Lung (tissue), 12 donors: ENCODE data around the gene TMEM184B. TPM values are rescaled to one million over a fixed set of nuclear protein-coding genes. Genes with fewer than 3 reads are reported as not detected.

Experiments
- ATAC-seq: fragments of 200-7000 bp; cut with Tn5 transposase; one replicate; pipeline ENCODE4 v1.9.1; 2020; ENCODE audit warnings: moderate number of reproducible peaks; ENCODE audit not compliant: insufficient read depth, low FRiP score
- DNase-seq, 3 donors: peaks; one replicate each; pipeline ENCODE4 v3.0.0-alpha.2; 2013 to 2017
- H3K27ac ChIP-seq, 2 donors: one replicate each; pipeline ENCODE4 v1.5.1; 2013; ENCODE audit warnings: mild to moderate bottlenecking in 2 of 2, moderate library complexity in 2 of 2, control low read depth in 1 of 2, inconsistent platforms in 1 of 2, low read depth in 1 of 2, low read length in 1 of 2
- H3K27me3 ChIP-seq, 3 donors: one replicate each; pipeline ENCODE4 v1.5.1; 2013; ENCODE audit warnings: low read length in 2 of 3; ENCODE audit not compliant: control insufficient read depth in 3 of 3, insufficient read depth in 3 of 3
- H3K36me3 ChIP-seq, 4 donors: one replicate each; pipeline ENCODE4 v1.5.1; 2013; ENCODE audit warnings: low read length in 4 of 4, mild to moderate bottlenecking in 1 of 4, moderate library complexity in 1 of 4; ENCODE audit not compliant: control insufficient read depth in 4 of 4, insufficient read depth in 4 of 4
- H3K4me1 ChIP-seq, 5 donors: one replicate each; pipeline ENCODE4 v1.5.1; 2013; ENCODE audit warnings: low read length in 5 of 5, mild to moderate bottlenecking in 2 of 5, moderate library complexity in 1 of 5; ENCODE audit not compliant: control insufficient read depth in 5 of 5, insufficient read depth in 5 of 5
- H3K4me3 ChIP-seq: one replicate; pipeline ENCODE4 v1.5.1; 2013; ENCODE audit warnings: mild to moderate bottlenecking, control low read depth, moderate library complexity
- H3K9ac ChIP-seq, 2 donors: one replicate each; pipeline ENCODE4 v1.5.1; 2013; ENCODE audit warnings: low read length in 2 of 2, control low read depth in 1 of 2; ENCODE audit not compliant: insufficient read depth in 1 of 2
- H3K9me3 ChIP-seq, 4 donors: one replicate each; pipeline ENCODE4 v1.5.1; 2013; ENCODE audit warnings: low read length in 3 of 4, mild to moderate bottlenecking in 1 of 4, moderate library complexity in 1 of 4; ENCODE audit not compliant: control insufficient read depth in 4 of 4, insufficient read depth in 3 of 4
- WGBS, 2 donors: extraction: QIAGEN DNeasy Blood & Tissue Kit; methylation state at CpG; one replicate each; pipeline ENCODE4 v1.1.7; 2013; 5-methylcytosine and 5-hydroxymethylcytosine counted together
- polyA plus RNA-seq, 2 donors: library from polyadenylated mRNA; stranded (reverse); fragments of 200-250 nt; gene quantifications; one replicate each; pipeline ENCODE4 v1.2.1, GENCODE V29; 2013
- total RNA-seq, 2 donors: library from RNA; depleted of rRNA in 1 of 2; stranded (reverse); fragments of >200 nt in 1 of 2; gene quantifications; one replicate each; pipeline ENCODE4 v1.2.1, GENCODE V29; 2014 to 2021
- TF ChIP-seq, protein P1 (sequence below): IDR thresholded peaks from 2 replicates; pipeline ENCODE4 v1.5.1; 2012; ENCODE audit warnings: mild to moderate bottlenecking; ENCODE audit errors: control extremely low read depth, extremely low read depth
- donor health status: control.
- donor health status: control.
- donor health status: Bipolar disorder and iron deficiency.
- donor health status: healthy.
- donor health status: DM: yes; HTN: yes; CAD: no.

The TMEM184B gene
- total and polyA plus RNA-seq, 4 donors, result 26.3 to 82.4 (median 39.9) TPM

DNA sequence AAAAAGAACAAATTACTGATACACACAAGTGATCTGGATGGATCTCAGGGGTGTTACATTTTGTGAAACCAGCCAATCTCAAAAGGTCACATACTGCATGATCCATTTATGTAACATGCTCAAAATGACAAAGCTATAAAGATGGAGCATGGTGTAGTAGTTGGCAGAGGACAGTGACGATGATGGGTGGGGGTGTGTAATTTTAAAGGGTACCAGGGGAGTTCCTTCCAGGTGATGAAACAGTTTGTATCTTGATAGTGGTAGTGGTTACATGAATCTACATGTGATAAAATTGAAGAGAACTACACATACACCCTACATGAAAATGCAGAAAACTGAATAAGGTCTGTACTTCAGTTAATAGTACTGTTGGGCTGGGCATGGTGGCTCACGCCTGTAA lies 17.1 kb downstream of the TMEM184B start:
- DNase-seq (no peak), ATAC-seq (no peak)
- H3K4me3 ChIP-seq, result no peak overlapping the region
- H3K9ac ChIP-seq, result no peak overlapping the region
- H3K27ac ChIP-seq, result no peak overlapping the region
- no peaks in the 10 kb centered on the region for H3K9me3 ChIP-seq
- TF ChIP-seq, protein P1, sequence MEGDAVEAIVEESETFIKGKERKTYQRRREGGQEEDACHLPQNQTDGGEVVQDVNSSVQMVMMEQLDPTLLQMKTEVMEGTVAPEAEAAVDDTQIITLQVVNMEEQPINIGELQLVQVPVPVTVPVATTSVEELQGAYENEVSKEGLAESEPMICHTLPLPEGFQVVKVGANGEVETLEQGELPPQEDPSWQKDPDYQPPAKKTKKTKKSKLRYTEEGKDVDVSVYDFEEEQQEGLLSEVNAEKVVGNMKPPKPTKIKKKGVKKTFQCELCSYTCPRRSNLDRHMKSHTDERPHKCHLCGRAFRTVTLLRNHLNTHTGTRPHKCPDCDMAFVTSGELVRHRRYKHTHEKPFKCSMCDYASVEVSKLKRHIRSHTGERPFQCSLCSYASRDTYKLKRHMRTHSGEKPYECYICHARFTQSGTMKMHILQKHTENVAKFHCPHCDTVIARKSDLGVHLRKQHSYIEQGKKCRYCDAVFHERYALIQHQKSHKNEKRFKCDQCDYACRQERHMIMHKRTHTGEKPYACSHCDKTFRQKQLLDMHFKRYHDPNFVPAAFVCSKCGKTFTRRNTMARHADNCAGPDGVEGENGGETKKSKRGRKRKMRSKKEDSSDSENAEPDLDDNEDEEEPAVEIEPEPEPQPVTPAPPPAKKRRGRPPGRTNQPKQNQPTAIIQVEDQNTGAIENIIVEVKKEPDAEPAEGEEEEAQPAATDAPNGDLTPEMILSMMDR, result no peak
- peaks cover 0 to 3% (median 0%) of the 10 kb centered on the region in 4 donors for H3K36me3 ChIP-seq
- no peaks in the 10 kb centered on the region for H3K27me3 ChIP-seq
- 82 to 98% methylated on average over 2 of the region's 2 CpGs for WGBS, 2 donors
- H3K4me1 ChIP-seq, result peaks cover 6 to 45% (median 15%) of the 10 kb centered on the region in 5 donors

DNA sequence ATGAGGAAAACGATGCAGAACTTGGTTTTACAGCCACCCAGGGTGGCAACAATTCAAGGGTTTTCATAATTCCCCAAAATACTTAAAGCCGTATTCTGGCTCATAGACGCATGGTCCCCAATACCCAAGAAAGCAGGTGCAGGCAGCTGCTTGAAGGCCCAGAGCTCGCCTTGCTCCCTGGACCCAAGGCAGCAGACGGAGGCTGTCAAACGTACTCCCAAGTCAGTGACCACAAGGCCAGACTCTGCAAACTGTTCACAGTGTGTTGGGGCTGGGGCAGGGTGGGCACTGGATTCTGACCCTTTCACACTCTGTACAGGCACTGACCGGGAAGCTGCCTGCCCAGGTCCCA lies 21.5 kb downstream of the TMEM184B start:
- 83% methylated on average over 7 of the region's 7 CpGs for whole genome bisulfite sequencing, 2 donors

DNA sequence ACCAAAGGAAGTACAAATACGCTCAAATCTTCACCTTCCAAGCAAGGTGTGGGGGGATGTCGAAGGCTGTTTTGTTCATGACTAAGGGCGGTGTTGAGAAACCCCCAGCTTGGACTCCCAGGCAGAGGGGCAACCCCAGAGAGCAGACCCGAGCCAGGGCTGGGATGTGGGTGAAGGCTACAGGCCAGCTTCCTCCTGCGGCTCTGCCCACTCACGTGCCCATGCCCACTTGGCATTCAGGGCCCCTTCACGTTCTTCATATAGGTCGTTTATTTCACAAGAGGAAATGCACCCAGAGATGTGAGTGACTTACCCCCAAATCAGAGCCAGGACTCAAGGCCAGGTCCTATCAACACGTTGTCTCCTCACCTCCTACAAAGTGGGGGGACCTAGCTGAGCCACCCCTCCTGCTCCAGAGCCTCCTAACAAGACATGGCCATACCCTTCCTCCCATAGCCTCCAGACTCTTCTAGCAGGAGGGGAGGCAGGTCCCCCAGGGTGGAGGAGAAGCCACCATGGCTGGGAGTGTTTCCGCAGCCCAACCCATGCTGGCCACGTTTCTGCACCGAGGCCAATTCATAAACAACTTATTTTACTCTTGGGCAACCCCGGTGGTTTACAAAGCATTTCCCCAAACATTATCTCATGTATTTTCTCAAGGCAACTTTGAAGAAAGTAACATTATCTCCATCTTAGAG lies 22.0 kb downstream of the TMEM184B start:
- 45 to 61% methylated on average over 13 of the region's 13 CpGs for WGBS, 2 donors
- no peak overlapping the region for H3K9ac ChIP-seq

More for the DNA sequence above, 21.5 kb downstream of the TMEM184B start:
- H3K4me1 ChIP-seq, result peaks cover 0 to 12% (median 4%) of the 10 kb centered on the region in 5 donors
- DNase-seq (no peak), ATAC-seq (no peak)
- TF ChIP-seq, protein P1, result no peak
- H3K9ac ChIP-seq, result no peak overlapping the region
- peaks cover 0 to 19% (median 2%) of the 10 kb centered on the region in 4 donors for H3K36me3 ChIP-seq
- H3K4me3 ChIP-seq, result no peak overlapping the region
- peak overlapping the region in 1 of 2 donors; percentile 7 for H3K27ac ChIP-seq
- no peaks in the 10 kb centered on the region for H3K27me3 ChIP-seq
- H3K9me3 ChIP-seq, result no peaks in the 10 kb centered on the region

More for the DNA sequence above, 22.0 kb downstream of the TMEM184B start:
- H3K27ac ChIP-seq, result peak overlapping the region in 1 of 2 donors; percentile 34
- H3K4me1 ChIP-seq, result peaks cover 0 to 11% (median 4%) of the 10 kb centered on the region in 5 donors
- H3K4me3 ChIP-seq, result no peak overlapping the region
- H3K9me3 ChIP-seq, result no peaks in the 10 kb centered on the region
- DNase-seq (no peak), ATAC-seq (no peak)
- H3K27me3 ChIP-seq, result no peaks in the 10 kb centered on the region
- peaks cover 0 to 24% (median 5%) of the 10 kb centered on the region in 4 donors for H3K36me3 ChIP-seq
- TF ChIP-seq, protein P1, result no peak
